Activated T-cell treated with anti-CD3 and anti-CD28 coated beads, Interleukin-2, amount 50 U/mL, for 72 hours (primary cell): Measurements from ENCODE around the gene NHERF2. TPM values are rescaled to one million over a fixed set of nuclear protein-coding genes. Genes with fewer than 3 reads are reported as not detected.

Source experiments
- ATAC-seq, 2 donors: fragments of 150-1000 bp; cut with Tn5 transposase; replicated peaks in 1 of 2; 2 replicates each; pipeline ENCODE4 v1.10.0; 2021; ENCODE audit warnings: moderate library complexity in 2 of 2, mild to moderate bottlenecking in 1 of 2
- DNase-seq, 2 donors: peaks; one replicate each; pipeline ENCODE4 v3.0.0; 2021 to 2022; ENCODE audit warnings: mixed read lengths in 1 of 2
- H3K27ac Mint-ChIP-seq: one replicate; pipeline ENCODE4 v1.8.0; 2022; ENCODE audit warnings: mild to moderate bottlenecking, moderate library complexity, mixed read lengths
- H3K27me3 Mint-ChIP-seq: one replicate; pipeline ENCODE4 v1.8.0; 2022; ENCODE audit warnings: low read depth, mixed read lengths
- H3K36me3 Mint-ChIP-seq, 2 donors: one replicate each; pipeline ENCODE4 v1.8.0; 2022; ENCODE audit warnings: mixed read lengths in 2 of 2, mild to moderate bottlenecking in 1 of 2; ENCODE audit not compliant: insufficient read depth in 2 of 2
- H3K4me1 Mint-ChIP-seq: one replicate; pipeline ENCODE4 v1.8.0; 2022; ENCODE audit warnings: low read depth, mixed read lengths
- H3K4me3 Mint-ChIP-seq, 2 donors: one replicate each; pipeline ENCODE4 v1.8.0; 2022; ENCODE audit warnings: mild to moderate bottlenecking in 2 of 2, mixed read lengths in 2 of 2, moderate library complexity in 2 of 2
- H3K9me3 Mint-ChIP-seq, 2 donors: one replicate each; pipeline ENCODE4 v1.8.0; 2022; ENCODE audit warnings: mixed read lengths in 2 of 2
- total RNA-seq, 2 donors: library from RNA; stranded (reverse); gene quantifications; one replicate each; pipeline ENCODE4 v1.2.3, GENCODE V29; 2022

NHERF2 gene
- total RNA-seq, 2 donors from 2014 or later = 2.2 to 3.0 TPM

DNA sequence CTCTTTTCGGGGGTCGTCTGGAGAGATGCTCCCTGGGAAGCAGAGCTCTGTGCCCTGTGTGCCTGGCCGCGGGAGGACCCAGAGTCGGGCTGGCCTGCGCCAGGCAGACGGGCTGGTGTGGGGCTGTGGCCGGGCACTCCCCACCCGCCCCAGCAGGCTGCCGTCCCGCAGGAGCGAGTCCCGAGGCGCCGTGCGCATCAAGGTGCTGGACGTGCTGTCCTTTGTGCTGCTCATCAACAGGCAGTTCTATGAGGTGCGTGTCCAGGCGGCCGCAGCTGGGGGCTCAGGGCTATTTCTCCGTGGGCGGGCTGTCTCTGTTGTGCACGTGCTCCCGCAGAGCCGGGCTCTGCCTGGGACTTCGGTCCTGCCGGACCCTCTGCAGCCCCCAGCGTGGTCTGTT lies 36.1 kb downstream of the NHERF2 start:
- Mint-ChIP-seq H3K9me3 (no peaks in the 10 kb centered on the region), H3K4me1 (no peaks in the 10 kb centered on the region), H3K4me3 (no peak overlapping the region), H3K36me3 (peaks cover 5 to 9% of the 10 kb centered on the region in 2 donors), H3K27me3 (no peaks in the 10 kb centered on the region), H3K27ac (no peak overlapping the region)
- DNase-seq = no peak
- no peak for ATAC-seq

DNA sequence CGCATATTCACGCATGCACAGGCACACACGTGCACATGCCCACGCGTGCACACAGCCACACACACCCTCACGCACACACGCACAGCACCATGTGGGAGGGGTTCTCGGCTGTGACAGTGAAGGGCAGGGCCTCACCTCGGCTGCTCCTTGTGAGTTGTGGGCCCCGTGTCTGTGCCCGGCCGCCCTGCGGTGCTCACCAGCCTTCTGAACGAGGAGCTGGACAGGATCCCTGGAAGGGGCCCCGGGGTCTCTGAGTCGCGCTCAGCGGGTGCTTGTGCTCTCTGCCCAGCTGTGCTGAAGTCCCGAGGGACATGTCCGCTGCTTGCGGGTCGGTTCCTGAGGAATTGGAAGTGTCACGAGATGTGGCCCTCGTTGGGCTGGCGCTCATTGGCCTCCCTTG lies 37.2 kb downstream of the NHERF2 start:
- H3K9me3 Mint-ChIP-seq = no peaks in the 10 kb centered on the region
- no peak overlapping the region for H3K27ac Mint-ChIP-seq
- ATAC-seq (no peak), DNase-seq (no peak)
- peaks cover 5 to 9% of the 10 kb centered on the region in 2 donors for H3K36me3 Mint-ChIP-seq
- H3K27me3 Mint-ChIP-seq = no peaks in the 10 kb centered on the region
- no peak overlapping the region for H3K4me3 Mint-ChIP-seq
- H3K4me1 Mint-ChIP-seq = no peaks in the 10 kb centered on the region

DNA sequence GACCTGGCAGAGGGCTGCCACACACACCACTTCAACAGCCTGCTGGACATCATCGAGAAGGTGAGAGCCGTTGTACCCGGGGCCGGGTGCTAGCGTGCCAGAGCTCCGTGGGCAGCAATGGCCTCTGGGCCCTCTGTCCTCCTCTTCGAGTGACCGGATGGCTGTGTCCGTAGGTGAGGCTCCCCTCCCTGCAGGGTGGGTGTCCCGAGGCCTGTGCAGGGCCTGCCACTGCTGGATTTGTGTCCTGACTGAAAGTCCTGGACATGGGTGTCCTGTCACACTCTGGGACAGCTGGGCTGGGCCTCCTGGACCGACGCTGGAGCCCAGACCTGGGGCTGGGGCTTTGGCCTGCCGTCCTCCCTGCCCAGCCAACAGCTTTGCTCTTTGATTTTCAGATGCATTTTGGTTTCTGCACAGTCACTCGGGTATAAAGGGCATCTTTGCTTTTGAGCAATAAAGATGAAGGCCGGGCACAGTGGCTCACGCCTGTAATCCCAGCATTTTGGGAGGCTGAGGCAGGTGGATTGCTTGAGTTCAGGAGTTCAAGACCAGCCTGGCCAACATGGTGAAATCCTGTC lies 37.8 kb downstream of the NHERF2 start:
- H3K4me3 Mint-ChIP-seq = no peak overlapping the region
- no peaks in the 10 kb centered on the region for H3K9me3 Mint-ChIP-seq
- DNase-seq (no peak), ATAC-seq (no peak)
- no peak overlapping the region for H3K27ac Mint-ChIP-seq
- H3K27me3 Mint-ChIP-seq = no peaks in the 10 kb centered on the region
- H3K4me1 Mint-ChIP-seq = no peaks in the 10 kb centered on the region
- peaks cover 5 to 9% of the 10 kb centered on the region in 2 donors for H3K36me3 Mint-ChIP-seq

DNA sequence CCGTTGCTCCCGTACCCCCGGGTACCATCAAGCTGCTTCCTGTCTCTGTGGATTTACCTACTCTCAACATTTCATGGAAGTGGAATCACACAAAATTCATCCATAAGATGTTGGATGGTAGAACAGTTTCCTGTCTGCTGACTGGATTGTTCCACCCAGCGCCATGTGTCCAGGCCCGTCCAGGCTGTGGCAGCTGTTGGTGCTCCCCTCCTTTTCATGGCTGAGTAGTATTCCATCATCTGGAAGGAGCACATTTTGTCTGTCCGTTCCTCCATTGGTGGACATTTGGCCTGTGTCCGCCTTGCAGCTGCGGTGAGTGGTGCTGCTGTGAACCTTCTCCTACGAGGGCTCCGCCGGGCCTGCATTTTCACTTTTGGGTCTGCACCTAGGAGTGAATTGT lies 39.4 kb downstream of the NHERF2 start:
- peaks cover 5 to 7% of the 10 kb centered on the region in 2 donors for H3K36me3 Mint-ChIP-seq
- no peak overlapping the region for H3K4me3 Mint-ChIP-seq
- no peaks in the 10 kb centered on the region for H3K9me3 Mint-ChIP-seq
- DNase-seq (no peak), ATAC-seq (no peak)
- H3K27me3 Mint-ChIP-seq = no peaks in the 10 kb centered on the region
- no peak overlapping the region for H3K27ac Mint-ChIP-seq
- H3K4me1 Mint-ChIP-seq = no peaks in the 10 kb centered on the region

DNA sequence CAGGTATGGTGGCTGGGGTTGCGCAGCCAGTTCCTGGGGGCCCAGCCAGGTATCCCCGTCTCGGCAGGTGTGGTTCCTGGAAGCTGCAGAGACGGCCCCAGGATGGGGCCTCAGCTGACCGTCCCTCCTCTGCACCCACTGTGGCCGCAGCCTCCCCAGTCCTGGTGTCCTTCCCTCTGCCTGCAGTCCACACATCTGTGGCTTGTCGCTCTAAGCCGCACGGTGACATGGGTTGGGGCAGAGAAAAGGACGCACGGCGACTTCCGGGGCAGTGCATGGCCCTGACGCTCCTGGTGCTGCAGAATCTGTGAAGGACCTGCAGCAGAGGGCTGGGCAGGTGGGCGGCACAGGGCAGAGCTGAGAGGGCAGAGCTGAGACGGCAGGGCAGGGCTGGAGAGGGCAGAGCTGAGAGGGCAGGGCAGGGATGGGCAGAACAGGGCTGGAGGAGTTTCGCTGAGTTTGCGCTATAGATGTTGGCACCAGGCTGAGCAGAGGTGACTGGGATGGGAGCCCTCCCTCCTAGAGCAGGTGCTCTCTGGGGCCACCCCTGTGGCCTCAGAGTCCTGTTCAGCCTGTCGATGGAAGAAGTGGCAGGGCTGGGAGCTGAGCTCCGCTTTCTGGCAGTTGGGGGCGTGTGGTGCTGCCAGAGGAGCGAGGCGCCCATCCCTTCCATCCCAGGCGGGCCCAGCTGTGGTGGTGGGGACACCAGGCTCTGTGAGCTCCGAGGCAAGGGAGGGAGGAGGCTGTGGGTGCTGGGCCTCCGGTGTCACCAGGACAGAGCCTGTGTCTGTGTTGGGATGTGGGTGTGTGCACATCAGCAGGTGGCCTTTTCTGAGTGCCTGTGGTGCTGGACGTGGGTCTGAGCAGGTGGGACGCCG lies 44.1 kb downstream of the NHERF2 start:
- Mint-ChIP-seq H3K4me1 (no peaks in the 10 kb centered on the region), H3K27ac (no peak overlapping the region), H3K4me3 (no peak overlapping the region), H3K36me3 (peaks cover 5 to 9% of the 10 kb centered on the region in 2 donors), H3K9me3 (no peaks in the 10 kb centered on the region), H3K27me3 (no peaks in the 10 kb centered on the region)
- ATAC-seq (no peak), DNase-seq (no peak)

DNA sequence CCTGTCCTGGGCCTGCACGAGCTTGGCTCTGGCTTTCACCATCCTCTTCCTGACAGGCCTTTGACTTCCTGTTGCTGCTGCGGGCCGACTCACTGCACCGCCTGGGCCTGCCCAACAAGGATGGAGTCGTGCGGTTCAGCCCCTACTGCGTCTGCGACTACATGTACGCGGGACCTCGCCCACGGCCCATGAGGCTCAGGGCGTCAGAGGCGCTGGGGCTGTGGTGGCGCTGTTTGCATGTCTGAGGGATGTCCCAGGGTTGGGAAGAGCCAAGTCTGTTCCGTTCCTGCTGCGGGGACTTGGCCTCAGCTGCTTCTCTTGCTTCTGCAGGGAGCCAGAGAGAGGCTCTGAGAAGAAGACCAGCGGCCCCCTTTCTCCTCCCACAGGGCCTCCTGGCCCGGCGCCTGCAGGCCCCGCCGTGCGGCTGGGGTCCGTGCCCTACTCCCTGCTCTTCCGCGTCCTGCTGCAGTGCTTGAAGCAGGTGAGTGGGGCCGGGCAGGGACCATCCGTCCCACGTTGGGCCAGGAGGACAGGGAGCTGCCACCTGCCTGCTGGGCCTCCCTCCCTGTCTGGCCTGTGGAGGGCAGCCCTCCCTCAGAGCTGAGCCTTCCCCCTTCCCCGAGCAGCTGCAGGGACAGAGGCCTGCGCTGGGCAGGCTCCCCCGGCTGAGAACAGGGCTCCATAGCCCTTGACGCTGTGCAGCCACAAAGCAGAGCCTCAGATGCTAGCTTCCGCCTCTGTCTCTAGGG lies 44.9 kb downstream of the NHERF2 start:
- H3K36me3 Mint-ChIP-seq = peaks cover 2 to 4% of the 10 kb centered on the region in 2 donors
- DNase-seq (no peak), ATAC-seq (no peak)
- H3K27ac Mint-ChIP-seq = no peak overlapping the region
- no peak overlapping the region for H3K4me3 Mint-ChIP-seq
- H3K4me1 Mint-ChIP-seq = no peaks in the 10 kb centered on the region
- no peaks in the 10 kb centered on the region for H3K27me3 Mint-ChIP-seq
- no peaks in the 10 kb centered on the region for H3K9me3 Mint-ChIP-seq

DNA sequence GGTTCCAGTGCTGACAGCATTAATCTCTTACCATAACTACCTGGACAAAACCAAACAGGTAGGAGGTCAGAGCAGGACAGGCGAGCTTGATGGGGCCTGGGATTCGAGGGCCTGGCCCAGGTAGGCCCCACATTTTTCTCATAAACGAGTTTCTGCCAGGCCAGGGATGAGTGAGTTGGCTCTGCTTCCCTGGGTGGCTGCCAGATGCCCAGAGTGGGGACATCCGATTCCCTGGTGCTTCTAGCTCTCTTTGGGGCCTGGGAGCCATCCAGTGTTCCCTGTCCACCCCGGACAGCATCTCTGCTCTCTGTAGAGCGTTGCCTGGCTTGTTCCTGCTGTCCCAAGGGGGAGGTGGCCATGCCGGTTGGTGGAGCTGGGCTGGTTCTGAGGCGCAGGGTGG lies 46.2 kb downstream of the NHERF2 start:
- H3K4me3 Mint-ChIP-seq = no peak overlapping the region
- no peak for DNase-seq
- no peak overlapping the region for H3K27ac Mint-ChIP-seq
- ATAC-seq = no peak
- no peaks in the 10 kb centered on the region for H3K27me3 Mint-ChIP-seq
- no peaks in the 10 kb centered on the region for H3K4me1 Mint-ChIP-seq
- H3K36me3 Mint-ChIP-seq = peaks cover 0 to 4% of the 10 kb centered on the region in 2 donors
- no peaks in the 10 kb centered on the region for H3K9me3 Mint-ChIP-seq

DNA sequence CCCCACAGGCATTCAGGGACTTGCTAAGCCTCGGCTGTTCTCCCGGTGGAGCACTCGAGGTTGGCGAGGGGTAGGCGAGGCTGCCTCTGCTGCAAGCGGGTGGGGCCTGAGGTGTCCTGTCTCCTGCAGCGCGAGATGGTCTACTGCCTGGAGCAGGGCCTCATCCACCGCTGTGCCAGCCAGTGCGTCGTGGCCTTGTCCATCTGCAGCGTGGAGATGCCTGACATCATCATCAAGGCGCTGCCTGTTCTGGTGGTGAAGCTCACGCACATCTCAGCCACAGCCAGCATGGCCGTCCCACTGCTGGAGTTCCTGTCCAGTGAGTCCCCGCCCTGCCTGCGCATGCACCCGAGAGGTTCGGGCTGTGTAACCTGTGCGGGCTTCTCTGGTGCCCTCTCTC lies 47.4 kb downstream of the NHERF2 start:
- H3K9me3 Mint-ChIP-seq = no peaks in the 10 kb centered on the region
- H3K27me3 Mint-ChIP-seq = no peaks in the 10 kb centered on the region
- H3K4me3 Mint-ChIP-seq = no peak overlapping the region
- DNase-seq (no peak), ATAC-seq (no peak)
- H3K4me1 Mint-ChIP-seq = no peaks in the 10 kb centered on the region
- H3K36me3 Mint-ChIP-seq = peaks cover 0 to 4% of the 10 kb centered on the region in 2 donors
- H3K27ac Mint-ChIP-seq = no peak overlapping the region

DNA sequence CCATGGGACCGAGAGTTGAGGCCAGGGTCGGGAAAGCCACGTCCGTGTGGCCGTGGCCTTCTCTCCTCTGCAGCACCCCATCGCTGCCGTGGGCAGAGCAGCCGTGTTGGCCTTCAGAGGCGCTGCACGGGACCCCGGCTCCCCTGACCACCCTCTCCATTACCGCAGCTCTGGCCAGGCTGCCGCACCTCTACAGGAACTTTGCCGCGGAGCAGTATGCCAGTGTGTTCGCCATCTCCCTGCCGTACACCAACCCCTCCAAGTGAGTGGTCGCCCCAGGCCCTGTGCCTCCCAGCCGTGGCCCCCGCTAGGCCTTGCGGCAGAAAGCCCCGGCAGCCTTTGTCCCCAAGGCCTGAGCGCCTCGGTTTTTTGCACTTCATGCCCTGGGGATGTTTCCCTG lies 48.9 kb downstream of the NHERF2 start:
- H3K27ac Mint-ChIP-seq = no peak overlapping the region
- no peak overlapping the region for H3K4me3 Mint-ChIP-seq
- no peaks in the 10 kb centered on the region for H3K27me3 Mint-ChIP-seq
- H3K4me1 Mint-ChIP-seq = no peaks in the 10 kb centered on the region
- no peak for ATAC-seq
- DNase-seq = no peak
- H3K9me3 Mint-ChIP-seq = no peaks in the 10 kb centered on the region
- H3K36me3 Mint-ChIP-seq = peaks cover 0 to 3% of the 10 kb centered on the region in 2 donors

DNA sequence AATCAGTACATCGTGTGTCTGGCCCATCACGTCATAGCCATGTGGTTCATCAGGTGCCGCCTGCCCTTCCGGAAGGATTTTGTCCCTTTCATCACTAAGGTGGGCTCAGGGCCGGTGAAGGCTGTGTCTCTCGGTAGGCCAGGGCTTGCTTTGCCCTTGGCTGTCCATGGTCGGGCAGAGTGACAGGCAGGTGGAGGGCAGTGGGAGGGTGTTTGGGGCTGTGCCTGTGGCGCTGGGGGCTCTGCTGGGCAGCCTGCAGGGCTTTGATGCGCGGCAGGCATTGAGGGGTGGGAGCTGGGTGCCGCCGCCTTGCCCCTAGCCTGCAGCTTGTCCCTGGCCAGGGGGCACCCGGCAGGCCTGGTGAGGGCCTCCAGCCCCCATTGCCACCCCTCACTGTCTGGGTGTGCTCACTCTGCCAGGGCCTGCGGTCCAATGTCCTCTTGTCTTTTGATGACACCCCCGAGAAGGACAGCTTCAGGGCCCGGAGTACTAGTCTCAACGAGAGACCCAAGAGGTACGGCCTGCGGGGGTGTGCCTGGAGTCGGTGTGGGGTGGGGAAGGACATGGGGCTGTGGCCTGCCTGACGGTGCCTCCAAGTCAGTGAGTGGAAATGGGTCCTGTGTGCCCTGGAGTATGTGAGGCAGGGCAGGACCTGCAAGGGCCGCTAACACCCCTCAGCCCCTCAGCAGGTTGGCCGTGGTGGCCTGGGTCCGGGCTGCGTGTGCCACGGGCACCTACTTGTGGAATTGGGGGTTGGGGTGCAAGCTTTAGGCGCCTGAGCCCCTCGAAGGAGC lies 49.6 kb downstream of the NHERF2 start:
- DNase-seq (no peak), ATAC-seq (no peak)
- Mint-ChIP-seq H3K27me3 (no peaks in the 10 kb centered on the region), H3K27ac (no peak overlapping the region), H3K36me3 (peaks cover 0 to 3% of the 10 kb centered on the region in 2 donors), H3K9me3 (no peaks in the 10 kb centered on the region), H3K4me3 (no peak overlapping the region), H3K4me1 (no peaks in the 10 kb centered on the region)

DNA sequence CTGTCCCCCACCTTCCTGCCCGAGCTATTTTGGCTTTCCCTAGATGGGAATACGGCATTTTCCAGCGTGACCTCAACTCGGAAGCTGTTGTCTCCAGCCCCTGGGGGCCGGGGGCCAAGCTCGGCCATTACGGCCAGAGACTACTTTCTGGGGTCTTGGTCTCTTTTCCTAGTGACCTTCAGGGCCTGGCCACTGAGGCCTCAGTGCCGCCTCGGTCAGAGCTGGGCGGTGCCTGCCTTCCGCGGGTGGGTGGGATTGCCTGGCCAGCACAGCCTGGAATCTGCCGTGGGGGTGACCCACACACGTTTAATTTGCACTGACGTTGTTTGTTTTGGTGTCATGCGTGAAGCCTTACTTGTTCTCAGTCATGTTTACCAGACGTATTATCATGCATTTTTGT lies 50.3 kb downstream of the NHERF2 start:
- Mint-ChIP-seq H3K27ac (no peak overlapping the region), H3K4me3 (no peak overlapping the region), H3K4me1 (no peaks in the 10 kb centered on the region), H3K36me3 (peaks cover 0 to 3% of the 10 kb centered on the region in 2 donors), H3K9me3 (no peaks in the 10 kb centered on the region), H3K27me3 (no peaks in the 10 kb centered on the region)
- ATAC-seq (no peak), DNase-seq (no peak)

DNA sequence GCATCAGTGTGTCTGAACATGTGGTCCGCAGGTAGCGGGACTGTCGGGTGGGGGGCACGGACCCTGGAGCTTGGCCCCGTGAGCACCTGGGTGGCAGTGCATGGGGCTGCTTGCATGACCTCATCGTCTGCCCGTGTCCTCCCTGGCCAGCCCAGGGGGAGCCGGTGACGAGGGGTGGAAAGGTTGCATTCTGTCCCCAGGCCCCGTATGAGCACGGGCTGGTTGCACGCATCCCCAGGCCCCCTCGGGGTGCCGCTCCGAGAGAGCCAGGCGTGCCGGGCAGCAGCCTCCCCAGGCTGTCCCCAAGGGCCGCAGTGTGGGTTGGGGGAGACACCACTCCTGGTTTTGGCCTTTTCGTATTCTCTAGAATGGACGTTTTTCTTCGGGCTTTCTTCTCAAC lies 51.0 kb downstream of the NHERF2 start:
- Mint-ChIP-seq H3K27me3 (no peaks in the 10 kb centered on the region), H3K4me1 (no peaks in the 10 kb centered on the region), H3K27ac (no peak overlapping the region), H3K4me3 (no peak overlapping the region), H3K36me3 (peaks cover 0 to 1% of the 10 kb centered on the region in 2 donors), H3K9me3 (no peaks in the 10 kb centered on the region)
- ATAC-seq (no peak), DNase-seq (no peak)

DNA sequence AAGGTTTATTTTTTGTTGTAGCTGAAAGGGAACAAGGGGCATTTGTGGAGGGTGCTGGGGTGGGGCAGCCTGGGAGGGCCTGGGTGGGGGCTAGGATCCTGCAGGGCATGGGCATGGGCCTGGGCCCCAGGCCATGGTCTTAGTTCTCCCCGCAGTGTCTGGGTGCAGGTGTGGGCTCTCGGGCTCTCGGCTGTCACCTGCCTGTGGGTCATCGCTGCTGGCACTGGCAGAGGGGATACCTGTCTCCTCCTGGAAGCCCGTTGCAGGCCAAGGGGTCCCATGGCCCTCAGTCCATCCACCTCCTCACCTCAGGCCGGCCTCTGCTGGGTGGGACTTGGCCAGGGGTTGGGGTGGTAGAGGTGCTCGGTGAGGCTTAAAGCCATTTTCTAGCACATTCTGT lies 51.4 kb downstream of the NHERF2 start:
- Mint-ChIP-seq H3K36me3 (peaks cover 0 to 1% of the 10 kb centered on the region in 2 donors), H3K4me3 (no peak overlapping the region), H3K4me1 (no peaks in the 10 kb centered on the region), H3K27me3 (no peaks in the 10 kb centered on the region), H3K27ac (no peak overlapping the region), H3K9me3 (no peaks in the 10 kb centered on the region)
- ATAC-seq (no peak), DNase-seq (no peak)
